ENCODE data around the gene CLGN.

Gene CLGN

GRCh38 chr4:140408974-140409373, 18.5 kb downstream of the CLGN start:
- Histone ChIP-seq H3K4me3 (ENCODE audit: low read depth, low read length, poor library complexity, severe bottlenecking) (no peak overlapping the region), H3K4me2 (ENCODE audit: low read length) (no peak overlapping the region), H2AFZ (ENCODE audit: low read length) (no peak overlapping the region), H3K27ac (ENCODE audit: low read depth, low read length, poor library complexity, severe bottlenecking) (no peak overlapping the region), H3K79me2 (ENCODE audit: insufficient read depth, low read length) (no peaks in the 10 kb centered on the region), H4K20me1 (ENCODE audit: insufficient read depth, low read length) (no peaks in the 10 kb centered on the region), H3K9me2 (ENCODE audit: low read depth, low read length) (no peaks in the 10 kb centered on the region), H3K9me3 (ENCODE audit: low read length) (no peaks in the 10 kb centered on the region), H3K27me3 (ENCODE audit: insufficient read depth, low read length) (no peaks in the 10 kb centered on the region), H3F3A (ENCODE audit: insufficient read depth, low read length) (no peaks in the 10 kb centered on the region), H3K4me1 (ENCODE audit: insufficient read depth, low read length, severe bottlenecking) (no peaks in the 10 kb centered on the region), H3K9ac (ENCODE audit: low read length) (no peak overlapping the region), H3K36me3 (ENCODE audit: insufficient read depth, low read length) (no peaks in the 10 kb centered on the region)
- TF ChIP-seq CTCF (IDR thresholded peaks at IDR 0.05; ENCODE audit: low read length) (no peak), EZH2 (IDR thresholded peaks at IDR 0.05; ENCODE audit: borderline replicate concordance, low read length) (no peak)

- Histone ChIP-seq H4K20me1 (ENCODE audit: insufficient read depth, low read length) (no peaks in the 10 kb centered on the region), H3F3A (ENCODE audit: insufficient read depth, low read length) (no peaks in the 10 kb centered on the region), H2AFZ (ENCODE audit: low read length) (no peak overlapping the region), H3K27me3 (ENCODE audit: insufficient read depth, low read length) (no peaks in the 10 kb centered on the region), H3K27ac (ENCODE audit: low read depth, low read length, poor library complexity, severe bottlenecking) (no peak overlapping the region), H3K79me2 (ENCODE audit: insufficient read depth, low read length) (no peaks in the 10 kb centered on the region), H3K9ac (ENCODE audit: low read length) (no peak overlapping the region), H3K4me2 (ENCODE audit: low read length) (no peak overlapping the region), H3K4me3 (ENCODE audit: low read depth, low read length, poor library complexity, severe bottlenecking) (no peak overlapping the region), H3K9me3 (ENCODE audit: low read length) (no peaks in the 10 kb centered on the region), H3K36me3 (ENCODE audit: insufficient read depth, low read length) (no peaks in the 10 kb centered on the region), H3K9me2 (ENCODE audit: low read depth, low read length) (no peaks in the 10 kb centered on the region), H3K4me1 (ENCODE audit: insufficient read depth, low read length, severe bottlenecking) (no peaks in the 10 kb centered on the region)
- TF ChIP-seq EZH2 (IDR thresholded peaks at IDR 0.05; ENCODE audit: borderline replicate concordance, low read length) = no peak
- no peak for TF ChIP-seq CTCF (IDR thresholded peaks at IDR 0.05; ENCODE audit: low read length)
Measured at GRCh38 chr4:140406292-140406691, 21.2 kb downstream of the CLGN start.

GRCh38 chr4:140400111-140400510, 27.3 kb downstream of the CLGN start:
- no peak for TF ChIP-seq CTCF (IDR thresholded peaks at IDR 0.05; ENCODE audit: low read length)
- no peak for TF ChIP-seq EZH2 (IDR thresholded peaks at IDR 0.05; ENCODE audit: borderline replicate concordance, low read length)
- no peak overlapping the region for H3K9ac ChIP-seq (ENCODE audit: low read length)
- H3K4me3 ChIP-seq (ENCODE audit: low read depth, low read length, poor library complexity, severe bottlenecking) = no peak overlapping the region
- no peak overlapping the region for H3K27ac ChIP-seq (ENCODE audit: low read depth, low read length, poor library complexity, severe bottlenecking)
- H2AFZ ChIP-seq (ENCODE audit: low read length) = no peak overlapping the region
- no peaks in the 10 kb centered on the region for H3K9me3 ChIP-seq (ENCODE audit: low read length)
- H3F3A ChIP-seq (ENCODE audit: insufficient read depth, low read length) = no peaks in the 10 kb centered on the region
- H3K4me2 ChIP-seq (ENCODE audit: low read length) = no peak overlapping the region
- H3K9me2 ChIP-seq (ENCODE audit: low read depth, low read length) = no peaks in the 10 kb centered on the region
- H3K36me3 ChIP-seq (ENCODE audit: insufficient read depth, low read length) = no peaks in the 10 kb centered on the region
- no peaks in the 10 kb centered on the region for H3K79me2 ChIP-seq (ENCODE audit: insufficient read depth, low read length)
- H4K20me1 ChIP-seq (ENCODE audit: insufficient read depth, low read length) = no peaks in the 10 kb centered on the region
- H3K4me1 ChIP-seq (ENCODE audit: insufficient read depth, low read length, severe bottlenecking) = no peaks in the 10 kb centered on the region
- no peaks in the 10 kb centered on the region for H3K27me3 ChIP-seq (ENCODE audit: insufficient read depth, low read length)
